ENCODE results near the gene BCL2.
"Not testable (repeated sequence)": the region's sequence is repeated elsewhere in the genome, so short reads cannot be mapped to it uniquely, and the experiment has no call there.

BCL2 gene

DNA sequence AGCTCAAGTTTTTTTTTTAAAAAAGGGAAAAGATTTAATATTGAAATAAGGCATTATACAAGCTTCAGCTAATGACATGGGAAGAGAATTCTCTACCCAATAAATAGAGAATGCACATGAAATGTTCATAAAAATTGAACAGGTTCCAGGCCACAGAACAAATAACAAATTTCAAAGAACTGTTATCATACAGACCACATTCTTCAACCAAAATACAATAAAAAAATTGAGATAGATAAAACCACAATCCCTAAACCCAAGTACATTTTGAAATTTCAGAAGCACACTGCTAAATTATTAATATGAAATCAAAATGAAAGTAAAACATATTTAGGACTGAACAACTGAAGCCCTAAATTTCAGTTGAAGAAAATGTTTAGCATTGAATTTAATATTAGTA is 89.6 kb downstream of the BCL2 start:
- no peak for DNase-seq

- DNase-seq: no peak
Measured at GRCh38 chr18:63225434-63225833, 94.1 kb downstream of the BCL2 start.

DNA sequence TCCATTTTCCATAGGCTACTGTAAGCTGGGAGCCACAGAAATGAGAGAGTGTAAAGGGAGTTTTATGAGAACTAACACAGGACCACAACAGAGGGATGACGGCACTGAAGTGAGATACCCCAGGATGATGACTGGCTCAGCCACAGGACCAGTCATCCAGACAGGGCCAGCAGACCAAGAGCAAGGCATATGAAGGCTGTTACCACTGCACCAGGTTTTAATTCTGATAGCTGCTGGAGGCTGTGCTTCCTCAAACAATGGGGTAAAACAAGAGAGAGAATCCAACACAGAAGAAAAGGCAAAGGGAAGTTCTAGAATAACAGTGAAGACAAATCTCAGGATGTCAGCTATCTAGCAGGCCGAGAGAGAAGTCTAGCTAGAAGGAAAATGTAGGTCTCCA is 94.9 kb downstream of the BCL2 start:
- DNase-seq: no peak

GRCh38 chr18:63223837-63224236 is 95.7 kb downstream of the BCL2 start:
- no peak for DNase-seq

DNA sequence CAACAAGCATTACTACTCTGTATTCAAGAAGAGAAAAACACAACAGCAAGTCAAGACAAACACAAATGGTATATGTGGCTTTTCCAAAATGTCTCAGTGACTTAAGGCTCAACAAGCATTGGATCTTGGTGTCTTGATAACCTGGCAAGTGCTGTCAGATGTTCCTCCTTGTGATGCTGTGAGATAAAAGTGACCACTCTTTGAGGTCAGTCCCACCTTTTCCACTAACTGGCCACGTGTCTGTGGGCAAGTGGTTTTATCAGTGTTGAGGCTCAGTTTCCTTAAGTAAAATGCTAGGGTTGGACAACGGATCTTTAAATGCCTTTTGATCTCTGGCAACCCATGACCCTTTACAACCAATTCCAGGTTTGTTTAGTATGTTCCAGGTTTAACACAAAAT is 98.7 kb downstream of the BCL2 start:
- DNase-seq: no peak

DNA sequence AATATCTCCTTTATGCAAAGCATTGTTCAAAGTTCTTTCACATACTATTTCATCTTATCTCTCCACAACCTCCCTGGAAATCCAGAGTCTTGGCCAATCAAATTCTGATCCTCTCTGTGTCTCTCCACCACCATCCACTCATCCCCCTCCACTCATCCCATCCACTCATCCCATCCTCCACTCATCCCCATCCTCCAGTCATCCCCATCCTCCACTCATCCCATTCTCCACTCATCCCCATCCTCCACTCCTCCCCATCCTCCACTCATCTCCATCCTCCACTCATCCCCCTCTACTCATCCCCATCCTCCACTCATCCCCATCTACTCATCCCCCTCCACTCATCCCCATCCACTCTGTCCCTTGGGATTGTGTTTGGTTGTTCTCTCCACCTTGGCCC is 101.1 kb downstream of the BCL2 start:
- DNase-seq: no peak

DNA sequence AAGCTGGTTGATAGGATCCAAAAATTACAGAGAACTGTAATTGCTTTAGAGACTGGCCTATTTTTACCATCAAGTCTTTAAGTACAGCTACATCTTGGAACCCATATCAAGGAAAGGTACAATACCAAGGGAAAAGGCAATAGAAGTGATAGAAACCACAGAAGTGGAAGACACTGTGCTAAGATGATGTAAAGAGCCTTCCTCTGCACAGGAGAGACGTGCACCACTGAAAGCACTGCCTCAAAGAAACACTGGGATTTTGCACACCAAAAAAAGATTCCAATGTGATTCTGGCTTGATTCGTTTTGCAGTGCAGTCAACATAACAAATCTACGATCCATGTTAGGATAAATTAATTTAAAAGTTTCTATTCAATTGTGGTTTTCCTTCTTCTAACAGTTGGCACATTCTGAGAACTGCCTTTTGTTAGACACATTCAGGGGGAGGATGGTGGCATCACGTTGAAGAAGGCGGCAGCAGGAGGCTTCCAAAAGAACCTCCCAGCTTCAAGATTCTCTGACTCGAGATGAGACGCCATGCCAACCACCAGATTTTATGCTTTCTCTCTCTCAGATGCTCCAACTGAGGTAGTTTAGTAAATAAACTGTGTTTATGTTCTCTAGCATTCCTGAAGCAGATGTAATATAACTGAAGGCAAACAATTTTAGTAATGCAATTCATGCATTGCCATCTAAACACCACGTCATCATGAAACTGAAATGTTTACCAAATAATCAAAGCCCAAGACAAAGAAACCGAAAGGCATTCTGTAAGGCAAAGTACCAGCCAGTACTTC is 102.9 kb downstream of the BCL2 start:
- no peak for DNase-seq

GRCh38 chr18:63213936-63214671 is 105.5 kb downstream of the BCL2 start:
- DNase-seq: no peak

- DNase-seq: no peak
Measured at GRCh38 chr18:63213331-63213900, 106.2 kb downstream of the BCL2 start.

DNA sequence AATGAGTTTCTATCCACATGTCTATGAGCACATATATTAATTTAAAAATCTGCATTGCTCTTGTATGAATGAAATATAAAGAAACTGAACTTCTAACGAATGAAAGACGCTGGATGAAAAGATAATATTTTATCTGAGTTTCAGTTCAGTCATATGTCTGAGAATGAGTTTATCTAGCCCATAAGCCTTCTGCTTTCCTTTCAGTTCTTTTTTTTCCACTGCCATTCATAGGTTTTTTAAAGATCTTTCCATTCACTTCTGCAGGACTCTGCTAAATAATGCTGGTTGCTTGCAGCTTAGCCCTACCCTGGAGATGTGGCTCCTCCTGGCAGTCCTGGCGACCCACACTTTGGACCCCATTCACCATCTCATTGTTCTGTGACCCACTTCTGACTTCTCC is 109.0 kb downstream of the BCL2 start:
- no peak for DNase-seq

- DNase-seq: no peak
Measured at GRCh38 chr18:63208676-63209075, 110.9 kb downstream of the BCL2 start.

- DNase-seq: peak; percentile 15
Measured at GRCh38 chr18:63207835-63208234, 111.7 kb downstream of the BCL2 start.

DNA sequence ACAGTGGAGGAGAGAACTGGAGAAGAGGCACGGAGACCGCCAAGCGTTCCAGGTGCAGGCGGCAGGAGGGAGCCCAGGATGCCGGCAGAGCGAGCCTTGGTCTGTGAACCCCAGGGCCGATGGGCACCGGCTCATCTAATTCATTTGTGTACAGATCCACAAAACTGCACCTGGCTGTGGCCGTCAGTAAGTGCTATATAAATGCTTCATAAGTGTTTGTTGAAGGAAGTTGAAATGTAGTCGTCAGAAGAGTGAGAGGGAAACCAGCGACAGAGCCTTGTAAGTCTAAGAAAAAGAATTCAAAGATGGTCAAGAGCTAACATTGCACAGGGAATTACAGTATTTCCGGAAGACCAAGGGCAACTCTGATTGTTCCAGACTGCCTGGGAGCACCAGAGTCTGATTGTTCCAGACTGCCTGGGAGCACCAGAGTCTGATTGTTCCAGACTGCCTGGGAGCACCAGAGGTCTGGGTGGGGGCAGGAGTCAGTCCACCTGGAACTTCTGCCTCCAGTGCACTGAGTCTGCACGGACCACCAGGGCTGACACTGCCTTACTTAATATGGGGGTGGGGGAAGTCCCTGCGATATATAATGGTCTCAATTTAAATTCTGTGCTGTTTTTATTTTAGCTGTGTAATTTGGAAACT is 112.3 kb downstream of the BCL2 start:
- peak; percentile 75 for DNase-seq

DNA sequence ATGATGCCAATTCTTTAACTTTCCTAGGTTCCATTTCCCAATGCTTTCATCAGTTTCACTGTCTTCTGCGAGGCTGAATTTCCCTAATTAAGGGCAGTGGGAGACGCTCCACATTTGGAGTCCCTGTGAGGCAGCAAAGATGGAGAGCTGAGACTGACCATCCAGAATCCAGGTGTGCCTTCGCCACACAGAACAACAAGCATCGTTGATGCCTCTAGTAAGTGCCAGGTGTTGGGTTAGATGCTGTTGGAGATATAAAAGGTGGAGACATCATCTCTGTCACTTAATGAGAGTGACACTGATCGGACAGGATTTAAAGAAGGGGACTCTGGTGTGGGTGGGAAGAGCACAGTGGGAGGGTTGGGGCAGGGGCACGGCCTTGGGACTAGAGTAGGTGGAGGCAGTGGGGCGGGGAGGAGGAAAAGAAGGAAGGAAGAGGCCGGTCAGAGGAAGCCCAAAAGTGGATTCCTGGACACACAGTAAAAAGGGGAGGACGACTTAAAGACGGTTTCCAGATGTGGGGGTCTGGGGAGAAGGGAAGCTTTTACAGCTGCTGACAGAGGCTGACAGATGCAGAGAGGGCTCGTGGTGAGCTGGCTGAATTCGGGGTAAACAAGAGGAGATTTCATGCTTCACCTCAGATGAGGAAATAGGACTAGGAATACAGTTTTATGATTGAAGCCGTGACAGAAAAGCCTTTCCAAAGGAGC is 113.0 kb downstream of the BCL2 start:
- DNase-seq: no peak

DNA sequence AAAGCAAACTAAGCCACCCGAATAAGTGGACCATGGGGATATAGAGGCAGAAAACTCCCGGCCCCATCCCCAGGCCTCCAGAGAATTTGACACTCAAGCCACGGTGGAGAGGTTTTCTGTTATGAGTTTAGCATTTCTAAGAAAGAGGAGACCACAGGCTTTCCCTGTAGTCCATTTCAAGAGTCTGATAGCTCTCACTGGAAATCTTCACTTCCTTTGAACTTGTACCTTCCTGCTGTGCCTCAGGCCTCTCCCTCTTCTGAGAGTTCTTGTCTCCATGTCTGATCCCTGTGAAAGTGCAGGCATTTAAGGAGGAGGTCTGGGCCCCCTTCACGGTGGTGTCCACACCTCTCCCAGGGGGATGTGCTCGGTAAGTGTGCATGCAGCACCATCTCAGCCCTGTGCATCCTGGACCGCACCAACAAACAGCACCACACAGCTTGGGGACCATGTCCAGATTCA is 113.7 kb downstream of the BCL2 start:
- no peak for DNase-seq

GRCh38 chr18:63203497-63203896 is 116.1 kb downstream of the BCL2 start:
- no peak for DNase-seq

DNA sequence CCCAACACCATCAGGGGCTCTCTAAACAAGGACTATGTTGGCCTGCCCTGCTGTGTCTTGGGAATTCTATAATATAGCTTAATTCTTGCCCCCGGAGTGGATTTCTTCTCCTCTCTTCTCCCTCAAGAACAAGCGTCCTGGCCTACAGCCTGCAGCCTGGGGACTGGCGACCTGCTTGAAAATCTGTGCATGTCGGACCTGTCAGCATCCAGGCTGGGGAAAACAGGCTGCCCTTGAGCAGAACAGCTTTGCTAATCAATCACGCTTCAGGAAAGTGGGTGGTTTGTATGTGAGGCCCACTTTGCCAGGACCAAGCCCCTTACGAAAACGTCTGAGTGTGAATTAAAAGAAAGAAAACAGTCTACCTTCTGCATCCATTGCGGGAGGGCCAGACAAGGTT is 116.7 kb downstream of the BCL2 start:
- DNase-seq: no peak

DNA sequence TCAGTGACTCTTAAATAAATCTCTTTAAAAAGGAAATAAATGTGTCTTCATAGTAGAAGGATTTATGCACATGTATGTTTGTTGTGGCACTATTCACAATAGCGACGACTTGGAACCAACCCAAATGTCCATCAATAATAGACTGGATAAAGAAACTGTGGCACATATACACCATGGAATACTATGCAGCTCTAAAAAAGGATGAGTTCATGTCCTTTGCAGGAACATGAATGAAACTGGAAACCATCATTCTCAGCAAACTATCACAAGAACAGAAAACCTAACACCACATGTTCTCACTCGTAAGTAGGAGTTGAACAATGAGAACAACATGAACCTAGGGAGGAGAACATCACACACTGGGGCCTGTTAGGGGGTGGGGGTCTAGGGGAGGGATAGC is 118.1 kb downstream of the BCL2 start:
- not testable (repeated sequence) for DNase-seq

- no peak for DNase-seq
Measured at GRCh38 chr18:63199743-63200241, 119.8 kb downstream of the BCL2 start.

DNA sequence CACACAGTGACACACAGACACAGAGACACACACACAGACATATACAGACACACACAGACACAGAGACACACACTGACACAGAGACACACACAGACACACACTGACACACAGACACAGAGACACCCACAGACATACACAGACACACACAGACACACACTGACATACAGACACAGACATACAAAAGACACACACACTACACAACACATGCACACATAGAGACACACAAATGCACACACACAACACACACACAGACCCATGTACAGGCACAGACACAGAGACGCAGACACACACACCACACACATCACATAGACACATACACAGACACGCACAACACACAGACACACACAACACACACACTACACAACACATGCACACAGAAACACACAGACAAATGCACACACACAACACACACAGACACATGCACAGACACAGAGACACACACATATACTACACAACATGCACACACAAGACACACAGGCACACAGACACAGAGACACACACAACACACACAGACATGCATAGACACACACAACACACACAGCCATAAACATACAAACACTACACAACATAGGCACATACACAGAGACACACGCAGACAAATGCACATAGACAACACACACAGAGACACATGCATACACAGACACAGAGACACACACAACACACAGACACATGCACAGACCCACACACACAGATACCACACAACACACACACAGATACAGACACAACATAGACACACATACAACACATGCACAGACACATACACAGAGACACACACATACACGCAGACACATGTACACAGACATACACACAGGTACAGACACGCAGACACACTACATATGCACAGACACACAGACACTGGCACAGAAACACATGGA is 120.5 kb downstream of the BCL2 start:
- no peak for DNase-seq

- DNase-seq: no peak
Measured at GRCh38 chr18:63198098-63198760, 121.3 kb downstream of the BCL2 start.

All from NCI-H187 treated with DMSO at 0.1 percent for 48 hours (cell line).